Measurements from ENCODE around the gene UNC13C.

GRCh38 chr15:54502416-54503075 lies 524.3 kb downstream of the UNC13C start:
- no peak for TF ChIP-seq CTCF (conservative IDR thresholded peaks at IDR 0.05)
- no peak for TF ChIP-seq ZFX (IDR thresholded peaks at IDR 0.05)
